HEK293 (cell line): ENCODE data around the gene HDAC10.

ENCODE experiments used
- GLI4 ChIP-seq: fragments of 450-650 bp; formaldehyde crosslinking; IDR thresholded peaks from 2 replicates; pipeline ENCODE4 v1.5.1; 2016; ENCODE audit warnings: missing biosample characterization, missing genetic modification characterization
- GLIS1 ChIP-seq: fragments of 450-650 bp; formaldehyde crosslinking; IDR thresholded peaks from 2 replicates; pipeline ENCODE4 v1.5.1; 2016; ENCODE audit warnings: missing biosample characterization, missing genetic modification characterization
- KLF16 ChIP-seq: fragments of 450-650 bp; formaldehyde crosslinking; IDR thresholded peaks from 2 replicates; pipeline ENCODE4 v1.5.1; 2017; ENCODE audit warnings: missing biosample characterization, missing genetic modification characterization
- REPIN1 ChIP-seq: fragments of 450-650 bp; formaldehyde crosslinking; IDR thresholded peaks from 2 replicates; pipeline ENCODE4 v1.5.1; 2017; ENCODE audit warnings: missing biosample characterization, missing genetic modification characterization, low read depth
- SCRT2 ChIP-seq: fragments of 450-650 bp; formaldehyde crosslinking; IDR thresholded peaks from 2 replicates; pipeline ENCODE4 v1.5.1; 2016; ENCODE audit warnings: missing biosample characterization, missing genetic modification characterization
- SP2 ChIP-seq: fragments of 450-650 bp; formaldehyde crosslinking; IDR thresholded peaks from 2 replicates; pipeline ENCODE4 v1.5.1; 2016; ENCODE audit warnings: missing biosample characterization, missing genetic modification characterization
- ZBTB20 ChIP-seq: fragments of 450-650 bp; formaldehyde crosslinking; IDR thresholded peaks from 2 replicates; pipeline ENCODE4 v1.5.1; 2016; ENCODE audit warnings: missing biosample characterization, missing genetic modification characterization
- ZFP37 ChIP-seq: fragments of 450-650 bp; formaldehyde crosslinking; IDR thresholded peaks from 2 replicates; pipeline ENCODE4 v1.5.1; 2016; ENCODE audit warnings: missing biosample characterization, missing genetic modification characterization
- ZNF132 ChIP-seq: fragments of 450-650 bp; formaldehyde crosslinking; IDR thresholded peaks from 2 replicates; pipeline ENCODE4 v1.5.1; 2017; ENCODE audit warnings: missing biosample characterization, missing genetic modification characterization, borderline replicate concordance
- ZNF146 ChIP-seq: fragments of 450-650 bp; formaldehyde crosslinking; IDR thresholded peaks from 2 replicates; pipeline ENCODE4 v1.5.1; 2016; ENCODE audit warnings: missing biosample characterization, missing genetic modification characterization
- ZNF311 ChIP-seq: fragments of 450-650 bp; formaldehyde crosslinking; IDR thresholded peaks from 2 replicates; pipeline ENCODE4 v1.5.1; 2017; ENCODE audit warnings: missing biosample characterization, missing genetic modification characterization, borderline replicate concordance
- ZNF335 ChIP-seq: fragments of 450-650 bp; formaldehyde crosslinking; conservative IDR thresholded peaks from 2 replicates; pipeline ENCODE4 v1.5.1; 2016; ENCODE audit warnings: missing biosample characterization, missing genetic modification characterization
- ZNF394 ChIP-seq: fragments of 450-650 bp; formaldehyde crosslinking; IDR thresholded peaks from 2 replicates; pipeline ENCODE4 v1.5.1; 2016; ENCODE audit warnings: missing biosample characterization, missing genetic modification characterization, mild to moderate bottlenecking, moderate library complexity, borderline replicate concordance
- ZNF624 ChIP-seq: fragments of 450-650 bp; formaldehyde crosslinking; IDR thresholded peaks from 2 replicates; pipeline ENCODE4 v1.5.1; 2017; ENCODE audit warnings: missing biosample characterization, missing genetic modification characterization
- ZNF670 ChIP-seq: fragments of 450-650 bp; formaldehyde crosslinking; IDR thresholded peaks from 2 replicates; pipeline ENCODE4 v1.5.1; 2016; ENCODE audit warnings: missing biosample characterization, missing genetic modification characterization, low read depth
- ZNF76 ChIP-seq: fragments of 450-650 bp; formaldehyde crosslinking; IDR thresholded peaks from 2 replicates; pipeline ENCODE4; 2016; ENCODE audit warnings: low read depth, missing biosample characterization, missing genetic modification characterization, borderline replicate concordance
- ZNF785 ChIP-seq: fragments of 450-650 bp; formaldehyde crosslinking; IDR thresholded peaks from 2 replicates; pipeline ENCODE4 v1.5.1; 2016; ENCODE audit warnings: missing biosample characterization, missing genetic modification characterization
- ZNF837 ChIP-seq: fragments of 450-650 bp; formaldehyde crosslinking; IDR thresholded peaks from 2 replicates; pipeline ENCODE4 v1.5.1; 2016; ENCODE audit warnings: missing biosample characterization, missing genetic modification characterization
- ZNF843 ChIP-seq: fragments of 450-650 bp; formaldehyde crosslinking; IDR thresholded peaks from 2 replicates; pipeline ENCODE4 v1.5.1; 2016; ENCODE audit warnings: missing biosample characterization, missing genetic modification characterization
- TF ChIP-seq, protein P1 (sequence below): fragments of 450-650 bp; formaldehyde crosslinking; IDR thresholded peaks from 2 replicates; pipeline ENCODE4 v1.5.1; 2017; ENCODE audit warnings: missing biosample characterization, missing genetic modification characterization
- TF ChIP-seq, protein P2 (sequence below): fragments of 450-650 bp; formaldehyde crosslinking; IDR thresholded peaks from 2 replicates; pipeline ENCODE4 v1.5.1; 2016; ENCODE audit warnings: missing biosample characterization, missing genetic modification characterization
- TF ChIP-seq, protein P3 (sequence below): fragments of 450-650 bp; formaldehyde crosslinking; conservative IDR thresholded peaks from 2 replicates; pipeline ENCODE4 v1.5.1; 2016; ENCODE audit warnings: low read depth, missing biosample characterization, missing genetic modification characterization
- TF ChIP-seq, protein P4 (sequence below): fragments of 450-650 bp; formaldehyde crosslinking; IDR thresholded peaks from 2 replicates; pipeline ENCODE4 v1.5.1; 2016; ENCODE audit warnings: missing biosample characterization, missing genetic modification characterization
- TF ChIP-seq, protein P5 (sequence below): fragments of 450-650 bp; IDR thresholded peaks from 2 replicates; pipeline ENCODE4 v1.5.1; 2018; ENCODE audit warnings: missing biosample characterization, mild to moderate bottlenecking, missing genetic modification characterization

The HDAC10 gene

DNA sequence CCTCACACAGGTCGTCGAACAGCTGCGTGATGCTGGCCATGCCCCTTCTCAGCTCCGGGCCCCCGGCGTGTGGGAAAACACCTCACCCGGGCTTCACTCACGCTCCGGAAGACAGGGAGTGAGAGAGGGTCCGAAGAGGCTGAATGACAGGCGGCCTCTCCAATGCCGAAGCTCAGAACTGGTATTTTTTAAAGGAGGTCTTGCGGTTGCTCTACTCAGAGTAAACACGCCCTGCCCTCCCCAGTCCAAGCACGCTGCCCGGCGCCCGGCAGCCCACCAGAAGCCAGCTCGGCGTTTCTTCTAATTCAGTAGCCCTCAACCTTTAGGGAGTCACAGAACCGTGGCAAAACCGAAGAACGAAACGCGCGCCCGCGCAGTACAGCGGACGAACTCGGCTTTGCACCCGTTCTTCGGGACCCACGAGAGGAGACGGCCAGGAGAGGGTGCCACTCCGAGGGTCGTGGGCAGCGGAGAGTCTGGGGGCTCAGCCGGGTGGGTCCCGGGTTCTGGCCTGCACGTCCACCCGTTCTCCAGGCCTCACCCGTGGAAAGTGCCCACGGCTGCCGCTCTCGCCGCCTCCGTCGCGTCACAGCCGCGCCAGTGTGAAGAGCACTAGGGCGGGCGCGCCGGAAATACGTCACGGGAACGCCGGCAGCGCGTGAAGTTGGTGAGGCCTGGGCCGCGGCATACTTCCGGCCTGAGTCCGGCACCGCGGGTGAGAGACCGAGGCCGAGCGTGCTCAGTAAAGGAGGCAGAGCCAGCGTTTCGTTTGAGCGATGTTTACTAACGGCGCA lies 6.4 kb downstream of the HDAC10 start, which contains the start of gene TUBGCP6 (continued):
- TF ChIP-seq SCRT2 (0 out of 2 replicates have a peak, but pooled peaks have one; percentile 2), ZNF624 (tag by site-specific recombination) (no peak), ZNF837 (tag by site-specific recombination) (0 out of 2 replicates have a peak, but pooled peaks have one; percentile 21), ZNF335 (tag by site-specific recombination) (peak; percentile 79), REPIN1 (tag by site-specific recombination) (no peak), ZNF132 (no peak), GLI4 (tag by site-specific recombination) (0 out of 2 replicates have a peak, but pooled peaks have one; percentile 54), ZNF785 (peak; percentile 86; the same call in 1 of the 2 replicates), ZBTB20 (peak; percentile 93), ZNF311 (tag by site-specific recombination) (no peak), ZNF843 (tag by site-specific recombination) (peak; percentile 56; the same call in 1 of the 2 replicates), KLF16 (peak; percentile 94), ZNF394 (tag by site-specific recombination) (peak; percentile 15; the same call in 1 of the 2 replicates), SP2 (peak; percentile 92), GLIS1 (tag by site-specific recombination) (peak; percentile 36), ZNF670 (tag by site-specific recombination) (no peak), ZNF76 (tag by site-specific recombination) (peak; percentile 79; the same call in 1 of the 2 replicates), ZFP37 (tag by site-specific recombination) (peak; percentile 79; the same call in 1 of the 2 replicates), ZNF146 (no peak)
- TF ChIP-seq, protein P1, sequence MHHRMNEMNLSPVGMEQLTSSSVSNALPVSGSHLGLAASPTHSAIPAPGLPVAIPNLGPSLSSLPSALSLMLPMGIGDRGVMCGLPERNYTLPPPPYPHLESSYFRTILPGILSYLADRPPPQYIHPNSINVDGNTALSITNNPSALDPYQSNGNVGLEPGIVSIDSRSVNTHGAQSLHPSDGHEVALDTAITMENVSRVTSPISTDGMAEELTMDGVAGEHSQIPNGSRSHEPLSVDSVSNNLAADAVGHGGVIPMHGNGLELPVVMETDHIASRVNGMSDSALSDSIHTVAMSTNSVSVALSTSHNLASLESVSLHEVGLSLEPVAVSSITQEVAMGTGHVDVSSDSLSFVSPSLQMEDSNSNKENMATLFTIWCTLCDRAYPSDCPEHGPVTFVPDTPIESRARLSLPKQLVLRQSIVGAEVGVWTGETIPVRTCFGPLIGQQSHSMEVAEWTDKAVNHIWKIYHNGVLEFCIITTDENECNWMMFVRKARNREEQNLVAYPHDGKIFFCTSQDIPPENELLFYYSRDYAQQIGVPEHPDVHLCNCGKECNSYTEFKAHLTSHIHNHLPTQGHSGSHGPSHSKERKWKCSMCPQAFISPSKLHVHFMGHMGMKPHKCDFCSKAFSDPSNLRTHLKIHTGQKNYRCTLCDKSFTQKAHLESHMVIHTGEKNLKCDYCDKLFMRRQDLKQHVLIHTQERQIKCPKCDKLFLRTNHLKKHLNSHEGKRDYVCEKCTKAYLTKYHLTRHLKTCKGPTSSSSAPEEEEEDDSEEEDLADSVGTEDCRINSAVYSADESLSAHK (tag by site-specific recombination): peak; percentile 32; the same call in 1 of the 2 replicates
- TF ChIP-seq, protein P2, sequence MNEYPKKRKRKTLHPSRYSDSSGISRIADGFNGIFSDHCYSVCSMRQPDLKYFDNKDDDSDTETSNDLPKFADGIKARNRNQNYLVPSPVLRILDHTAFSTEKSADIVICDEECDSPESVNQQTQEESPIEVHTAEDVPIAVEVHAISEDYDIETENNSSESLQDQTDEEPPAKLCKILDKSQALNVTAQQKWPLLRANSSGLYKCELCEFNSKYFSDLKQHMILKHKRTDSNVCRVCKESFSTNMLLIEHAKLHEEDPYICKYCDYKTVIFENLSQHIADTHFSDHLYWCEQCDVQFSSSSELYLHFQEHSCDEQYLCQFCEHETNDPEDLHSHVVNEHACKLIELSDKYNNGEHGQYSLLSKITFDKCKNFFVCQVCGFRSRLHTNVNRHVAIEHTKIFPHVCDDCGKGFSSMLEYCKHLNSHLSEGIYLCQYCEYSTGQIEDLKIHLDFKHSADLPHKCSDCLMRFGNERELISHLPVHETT (tag by site-specific recombination): peak; percentile 81
- TF ChIP-seq, protein P3, sequence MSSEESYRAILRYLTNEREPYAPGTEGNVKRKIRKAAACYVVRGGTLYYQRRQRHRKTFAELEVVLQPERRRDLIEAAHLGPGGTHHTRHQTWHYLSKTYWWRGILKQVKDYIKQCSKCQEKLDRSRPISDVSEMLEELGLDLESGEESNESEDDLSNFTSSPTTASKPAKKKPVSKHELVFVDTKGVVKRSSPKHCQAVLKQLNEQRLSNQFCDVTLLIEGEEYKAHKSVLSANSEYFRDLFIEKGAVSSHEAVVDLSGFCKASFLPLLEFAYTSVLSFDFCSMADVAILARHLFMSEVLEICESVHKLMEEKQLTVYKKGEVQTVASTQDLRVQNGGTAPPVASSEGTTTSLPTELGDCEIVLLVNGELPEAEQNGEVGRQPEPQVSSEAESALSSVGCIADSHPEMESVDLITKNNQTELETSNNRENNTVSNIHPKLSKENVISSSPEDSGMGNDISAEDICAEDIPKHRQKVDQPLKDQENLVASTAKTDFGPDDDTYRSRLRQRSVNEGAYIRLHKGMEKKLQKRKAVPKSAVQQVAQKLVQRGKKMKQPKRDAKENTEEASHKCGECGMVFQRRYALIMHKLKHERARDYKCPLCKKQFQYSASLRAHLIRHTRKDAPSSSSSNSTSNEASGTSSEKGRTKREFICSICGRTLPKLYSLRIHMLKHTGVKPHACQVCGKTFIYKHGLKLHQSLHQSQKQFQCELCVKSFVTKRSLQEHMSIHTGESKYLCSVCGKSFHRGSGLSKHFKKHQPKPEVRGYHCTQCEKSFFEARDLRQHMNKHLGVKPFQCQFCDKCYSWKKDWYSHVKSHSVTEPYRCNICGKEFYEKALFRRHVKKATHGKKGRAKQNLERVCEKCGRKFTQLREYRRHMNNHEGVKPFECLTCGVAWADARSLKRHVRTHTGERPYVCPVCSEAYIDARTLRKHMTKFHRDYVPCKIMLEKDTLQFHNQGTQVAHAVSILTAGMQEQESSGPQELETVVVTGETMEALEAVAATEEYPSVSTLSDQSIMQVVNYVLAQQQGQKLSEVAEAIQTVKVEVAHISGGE (tag by site-specific recombination): peak; percentile 95
- TF ChIP-seq, protein P4, sequence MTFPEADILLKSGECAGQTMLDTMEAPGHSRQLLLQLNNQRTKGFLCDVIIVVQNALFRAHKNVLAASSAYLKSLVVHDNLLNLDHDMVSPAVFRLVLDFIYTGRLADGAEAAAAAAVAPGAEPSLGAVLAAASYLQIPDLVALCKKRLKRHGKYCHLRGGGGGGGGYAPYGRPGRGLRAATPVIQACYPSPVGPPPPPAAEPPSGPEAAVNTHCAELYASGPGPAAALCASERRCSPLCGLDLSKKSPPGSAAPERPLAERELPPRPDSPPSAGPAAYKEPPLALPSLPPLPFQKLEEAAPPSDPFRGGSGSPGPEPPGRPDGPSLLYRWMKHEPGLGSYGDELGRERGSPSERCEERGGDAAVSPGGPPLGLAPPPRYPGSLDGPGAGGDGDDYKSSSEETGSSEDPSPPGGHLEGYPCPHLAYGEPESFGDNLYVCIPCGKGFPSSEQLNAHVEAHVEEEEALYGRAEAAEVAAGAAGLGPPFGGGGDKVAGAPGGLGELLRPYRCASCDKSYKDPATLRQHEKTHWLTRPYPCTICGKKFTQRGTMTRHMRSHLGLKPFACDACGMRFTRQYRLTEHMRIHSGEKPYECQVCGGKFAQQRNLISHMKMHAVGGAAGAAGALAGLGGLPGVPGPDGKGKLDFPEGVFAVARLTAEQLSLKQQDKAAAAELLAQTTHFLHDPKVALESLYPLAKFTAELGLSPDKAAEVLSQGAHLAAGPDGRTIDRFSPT (tag by site-specific recombination): peak; percentile 69
- TF ChIP-seq, protein P5, sequence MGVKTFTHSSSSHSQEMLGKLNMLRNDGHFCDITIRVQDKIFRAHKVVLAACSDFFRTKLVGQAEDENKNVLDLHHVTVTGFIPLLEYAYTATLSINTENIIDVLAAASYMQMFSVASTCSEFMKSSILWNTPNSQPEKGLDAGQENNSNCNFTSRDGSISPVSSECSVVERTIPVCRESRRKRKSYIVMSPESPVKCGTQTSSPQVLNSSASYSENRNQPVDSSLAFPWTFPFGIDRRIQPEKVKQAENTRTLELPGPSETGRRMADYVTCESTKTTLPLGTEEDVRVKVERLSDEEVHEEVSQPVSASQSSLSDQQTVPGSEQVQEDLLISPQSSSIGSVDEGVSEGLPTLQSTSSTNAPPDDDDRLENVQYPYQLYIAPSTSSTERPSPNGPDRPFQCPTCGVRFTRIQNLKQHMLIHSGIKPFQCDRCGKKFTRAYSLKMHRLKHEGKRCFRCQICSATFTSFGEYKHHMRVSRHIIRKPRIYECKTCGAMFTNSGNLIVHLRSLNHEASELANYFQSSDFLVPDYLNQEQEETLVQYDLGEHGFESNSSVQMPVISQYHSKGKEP (tag by site-specific recombination): no peak
